ENCODE measurements around the gene SLC24A5. TPM values are rescaled to one million over a fixed set of nuclear protein-coding genes. Genes with fewer than 3 reads are reported as not detected.

Gene SLC24A5
- total RNA-seq, 1 donor from 2014 or later = not detected

DNA sequence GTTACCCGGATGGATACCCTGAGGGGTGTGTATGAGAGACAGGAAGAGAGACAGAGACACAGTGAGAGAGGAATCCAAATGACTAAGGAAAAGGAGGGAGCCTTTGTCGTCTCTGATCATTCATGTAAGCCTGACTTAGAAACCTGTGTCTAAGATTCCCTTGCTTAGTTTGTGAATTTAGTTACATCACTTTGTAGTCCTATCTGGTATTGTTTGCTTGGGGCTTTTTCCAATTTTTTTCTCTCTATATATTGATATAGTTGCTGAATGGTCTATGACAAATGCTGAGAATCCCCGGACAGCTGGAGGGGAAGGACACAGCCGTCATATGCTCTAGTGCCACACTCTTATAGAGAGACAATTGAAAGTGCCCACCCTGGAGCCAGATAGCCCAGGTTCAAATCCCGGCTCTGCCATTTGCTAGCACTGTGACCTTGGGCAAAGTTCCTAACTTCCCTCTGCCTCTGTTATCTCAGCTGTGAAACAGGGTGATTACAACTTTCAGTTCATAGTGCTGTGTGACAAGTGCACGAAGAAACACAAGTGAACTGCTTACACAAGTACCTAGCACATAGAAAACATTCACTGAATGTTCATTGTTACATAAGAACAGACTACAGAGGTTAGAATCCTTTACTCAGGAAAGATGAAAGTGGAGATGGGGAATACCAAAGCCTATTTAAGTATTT lies 6.0 kb downstream of the SLC24A5 start:
- Histone ChIP-seq H4K20me1 (ENCODE audit: low read depth) (no peaks in the 10 kb centered on the region), H3K9ac (no peak overlapping the region), H3K4me3 (no peak overlapping the region), H3K9me3 (ENCODE audit: low read depth) (no peaks in the 10 kb centered on the region), H3F3A (ENCODE audit: low read depth) (peaks cover 7% of the 10 kb centered on the region), H3K79me2 (ENCODE audit: low read depth) (no peaks in the 10 kb centered on the region), H3K4me2 (no peak overlapping the region), H3K36me3 (no peaks in the 10 kb centered on the region), H2AFZ (replicated peaks) (no peak overlapping the region), H3K27ac (no peak overlapping the region), H3K27me3 (no peaks in the 10 kb centered on the region), H3K4me1 (peaks cover 37% of the 10 kb centered on the region)
- Mint-ChIP-seq H3K4me3 (no peak overlapping the region), H3K9me3 (no peaks in the 10 kb centered on the region), H3K4me1 (peaks cover 42% of the 10 kb centered on the region), H3K27ac (no peak overlapping the region), H3K27me3 (ENCODE audit: insufficient read depth, low read depth) (no peaks in the 10 kb centered on the region), H3K36me3 (no peaks in the 10 kb centered on the region)
- TF ChIP-seq EZH2phosphoT487 (IDR thresholded peaks at IDR 0.05) (no peak), EZH2 (IDR thresholded peaks at IDR 0.05) (no peak)
- TF ChIP-seq, protein P1, sequence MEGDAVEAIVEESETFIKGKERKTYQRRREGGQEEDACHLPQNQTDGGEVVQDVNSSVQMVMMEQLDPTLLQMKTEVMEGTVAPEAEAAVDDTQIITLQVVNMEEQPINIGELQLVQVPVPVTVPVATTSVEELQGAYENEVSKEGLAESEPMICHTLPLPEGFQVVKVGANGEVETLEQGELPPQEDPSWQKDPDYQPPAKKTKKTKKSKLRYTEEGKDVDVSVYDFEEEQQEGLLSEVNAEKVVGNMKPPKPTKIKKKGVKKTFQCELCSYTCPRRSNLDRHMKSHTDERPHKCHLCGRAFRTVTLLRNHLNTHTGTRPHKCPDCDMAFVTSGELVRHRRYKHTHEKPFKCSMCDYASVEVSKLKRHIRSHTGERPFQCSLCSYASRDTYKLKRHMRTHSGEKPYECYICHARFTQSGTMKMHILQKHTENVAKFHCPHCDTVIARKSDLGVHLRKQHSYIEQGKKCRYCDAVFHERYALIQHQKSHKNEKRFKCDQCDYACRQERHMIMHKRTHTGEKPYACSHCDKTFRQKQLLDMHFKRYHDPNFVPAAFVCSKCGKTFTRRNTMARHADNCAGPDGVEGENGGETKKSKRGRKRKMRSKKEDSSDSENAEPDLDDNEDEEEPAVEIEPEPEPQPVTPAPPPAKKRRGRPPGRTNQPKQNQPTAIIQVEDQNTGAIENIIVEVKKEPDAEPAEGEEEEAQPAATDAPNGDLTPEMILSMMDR (IDR thresholded peaks at IDR 0.05) = no peak
- DNase-seq (ENCODE audit: low spot score) = no peak

- DNase-seq (ENCODE audit: low spot score) = no peak
- Histone ChIP-seq H3K27ac (no peak overlapping the region), H2AFZ (replicated peaks) (no peak overlapping the region), H3K9ac (no peak overlapping the region), H3K4me1 (peaks cover 34% of the 10 kb centered on the region), H3K36me3 (no peaks in the 10 kb centered on the region), H3F3A (ENCODE audit: low read depth) (peaks cover 10% of the 10 kb centered on the region), H3K27me3 (no peaks in the 10 kb centered on the region), H3K9me3 (ENCODE audit: low read depth) (no peaks in the 10 kb centered on the region), H3K4me3 (no peak overlapping the region), H3K4me2 (no peak overlapping the region), H4K20me1 (ENCODE audit: low read depth) (no peaks in the 10 kb centered on the region), H3K79me2 (ENCODE audit: low read depth) (no peaks in the 10 kb centered on the region)
- Mint-ChIP-seq H3K4me3 (no peak overlapping the region), H3K27ac (no peak overlapping the region), H3K27me3 (ENCODE audit: insufficient read depth, low read depth) (no peaks in the 10 kb centered on the region), H3K36me3 (peaks cover 2% of the 10 kb centered on the region), H3K4me1 (peaks cover 29% of the 10 kb centered on the region), H3K9me3 (no peaks in the 10 kb centered on the region)
- no peak for TF ChIP-seq EZH2phosphoT487 (IDR thresholded peaks at IDR 0.05)
- TF ChIP-seq EZH2 (IDR thresholded peaks at IDR 0.05) = no peak
- TF ChIP-seq, protein P1 (IDR thresholded peaks at IDR 0.05) = no peak
Observed at GRCh38 chr15:48131324-48131723, 10.5 kb downstream of the SLC24A5 start.

- no peaks in the 10 kb centered on the region for H3K9me3 ChIP-seq (ENCODE audit: low read depth)
Observed at GRCh38 chr15:48132874-48133273, 12.1 kb downstream of the SLC24A5 start.

More at GRCh38 chr15:48132874-48133273, 12.1 kb downstream of the SLC24A5 start:
- H4K20me1 ChIP-seq (ENCODE audit: low read depth) = no peaks in the 10 kb centered on the region
- Mint-ChIP-seq H3K36me3 (peaks cover 2% of the 10 kb centered on the region), H3K4me3 (no peak overlapping the region), H3K27me3 (ENCODE audit: insufficient read depth, low read depth) (no peaks in the 10 kb centered on the region), H3K4me1 (peaks cover 29% of the 10 kb centered on the region), H3K9me3 (no peaks in the 10 kb centered on the region), H3K27ac (no peak overlapping the region)
- TF ChIP-seq, protein P1 (IDR thresholded peaks at IDR 0.05) = no peak
- no peak for TF ChIP-seq EZH2 (IDR thresholded peaks at IDR 0.05)
- TF ChIP-seq EZH2phosphoT487 (IDR thresholded peaks at IDR 0.05) = no peak
- no peak overlapping the region for H3K4me2 ChIP-seq
- H3K79me2 ChIP-seq (ENCODE audit: low read depth) = no peaks in the 10 kb centered on the region
- no peak overlapping the region for H3K27ac ChIP-seq
- H3K36me3 ChIP-seq = no peaks in the 10 kb centered on the region
- H3F3A ChIP-seq (ENCODE audit: low read depth) = peaks cover 12% of the 10 kb centered on the region
- no peaks in the 10 kb centered on the region for H3K27me3 ChIP-seq
- no peak for DNase-seq (ENCODE audit: low spot score)
- no peak overlapping the region for H2AFZ ChIP-seq (replicated peaks)
- H3K4me1 ChIP-seq = peaks cover 34% of the 10 kb centered on the region
- no peak overlapping the region for H3K4me3 ChIP-seq
- no peak overlapping the region for H3K9ac ChIP-seq
